CD4-positive, alpha-beta memory T cell (primary cell): ENCODE measurements around the gene CCNJL. TPM values are rescaled to one million over a fixed set of nuclear protein-coding genes. Genes with fewer than 3 reads are reported as not detected.

Source experiments
- CTCF ChIA-PET: fragments of 350-600 bp; sonication (Branson Sonifier 250); formaldehyde crosslinking; loops from one replicate; lab custom pipeline; 2021; ENCODE audit warnings: inconsistent platforms; ENCODE audit not compliant: partially characterized antibody; lab: Charles Lee
- POLR2A ChIA-PET: fragments of 350-600 bp; sonication (Branson Sonifier 250); formaldehyde crosslinking; loops from one replicate; lab custom pipeline; 2021; ENCODE audit not compliant: partially characterized antibody; lab: Charles Lee
- DNase-seq, 5 donors: peaks; one replicate each; pipeline versions ENCODE4 v3.0.0 to v3.0.0-alpha.2; 2020 to 2022; ENCODE audit warnings: mixed read lengths in 1 of 5
- H3K27ac ChIP-seq: one replicate; pipeline ENCODE4 v1.7.0; 2013; ENCODE audit warnings: low read depth, low read length
- H3K27me3 ChIP-seq: 2 replicates; pipeline ENCODE4 v1.7.0; 2013; ENCODE audit warnings: mild to moderate bottlenecking, low read length, moderate library complexity; ENCODE audit not compliant: insufficient read depth
- H3K36me3 ChIP-seq: 2 replicates; pipeline ENCODE4 v1.7.0; 2013; ENCODE audit warnings: mild to moderate bottlenecking, low read length, moderate library complexity; ENCODE audit not compliant: insufficient read depth
- H3K4me1 ChIP-seq: 2 replicates; pipeline ENCODE4 v1.7.0; 2013; ENCODE audit warnings: mild to moderate bottlenecking, low read length, moderate library complexity; ENCODE audit not compliant: insufficient read depth
- H3K4me3 ChIP-seq, 2 donors: one replicate each; pipeline ENCODE4 v1.7.0; 2013; ENCODE audit warnings: low read length in 2 of 2, mild to moderate bottlenecking in 1 of 2
- H3K9me3 ChIP-seq, 2 donors: one replicate each; pipeline ENCODE4 v1.7.0; 2013; ENCODE audit warnings: low read length in 2 of 2, control low read depth in 1 of 2; ENCODE audit not compliant: control insufficient read depth in 1 of 2
- H3K27ac Mint-ChIP-seq, 7 donors: one replicate each; pipeline ENCODE4 v1.8.0; 2020 to 2021; ENCODE audit warnings: mixed read lengths in 7 of 7, mild to moderate bottlenecking in 6 of 7, inconsistent platforms in 3 of 7, moderate library complexity in 3 of 7
- H3K27me3 Mint-ChIP-seq, 2 donors: one replicate each; pipeline ENCODE4 v1.8.0; 2020 to 2021; ENCODE audit warnings: mixed read lengths in 2 of 2
- H3K36me3 Mint-ChIP-seq, 2 donors: one replicate each; pipeline ENCODE4 v1.8.0; 2020 to 2021; ENCODE audit warnings: mixed read lengths in 2 of 2, inconsistent platforms in 1 of 2, mild to moderate bottlenecking in 1 of 2
- H3K4me1 Mint-ChIP-seq, 4 donors: one replicate each; pipeline ENCODE4 v1.8.0; 2020 to 2021; ENCODE audit warnings: mixed read lengths in 4 of 4, mild to moderate bottlenecking in 1 of 4
- H3K4me3 Mint-ChIP-seq, 8 donors: one replicate each; pipeline ENCODE4 v1.8.0; 2020 to 2021; ENCODE audit warnings: mixed read lengths in 8 of 8, mild to moderate bottlenecking in 7 of 8, moderate library complexity in 6 of 8, inconsistent platforms in 3 of 8
- H3K9me3 Mint-ChIP-seq, 8 donors: one replicate each; pipeline ENCODE4 v1.8.0; 2020 to 2021; ENCODE audit warnings: mixed read lengths in 8 of 8, mild to moderate bottlenecking in 5 of 8, inconsistent platforms in 3 of 8, moderate library complexity in 1 of 8
- intact Hi-C: fragments of 100-400 bp; cut with micrococcal nuclease; formaldehyde crosslinking; loops from one replicate; pipeline ENCODE4 v1.15.1; 2023
- polyA plus RNA-seq, 2 donors: library from polyadenylated mRNA; unstranded; fragments of 300-500 nt; fragmentation: Illumina TruSeq; gene quantifications; one replicate each; pipeline ENCODE4 v1.2.3, GENCODE V29; 2021
- total RNA-seq, 2 experiments: library from RNA; stranded (reverse); gene quantifications; one replicate each; pipeline ENCODE4 v1.2.3, GENCODE V29; 2021

The CCNJL gene
- total RNA-seq (not detected), polyA plus RNA-seq (not detected)

- no peak for DNase-seq
- Mint-ChIP-seq H3K27me3 (peaks cover 39 to 62% of the 10 kb centered on the region in 2 donors), H3K4me1 (peaks cover 5 to 8% (median 5%) of the 10 kb centered on the region in 4 donors), H3K36me3 (no peaks in the 10 kb centered on the region), H3K9me3 (peaks cover 0 to 2% (median 0%) of the 10 kb centered on the region in 8 donors), H3K27ac (no peak within 1 kb of the TSS), H3K4me3 (peak within 1 kb of the TSS in 7 of 8 donors; percentile 59 to 86 (median 71))
- no peaks in the 10 kb centered on the region for H3K4me1 ChIP-seq
- no peak within 1 kb of the TSS for H3K27ac ChIP-seq
- ChIA-PET CTCF (no interaction called here), POLR2A (no interaction called here)
- H3K27me3 ChIP-seq, result peaks cover 16% of the 10 kb centered on the region
- no peak within 1 kb of the TSS for H3K4me3 ChIP-seq
- H3K36me3 ChIP-seq, result no peaks in the 10 kb centered on the region
- H3K9me3 ChIP-seq, result no peaks in the 10 kb centered on the region
- intact Hi-C loops, result no loop called here
Observed at GRCh38 chr5:160312134-160312959, at the start of gene CCNJL. TSS of gene CCNJL (minus strand) at chr5:160312564. CDS start at chr5:160311923, 641 bp downstream.

DNA sequence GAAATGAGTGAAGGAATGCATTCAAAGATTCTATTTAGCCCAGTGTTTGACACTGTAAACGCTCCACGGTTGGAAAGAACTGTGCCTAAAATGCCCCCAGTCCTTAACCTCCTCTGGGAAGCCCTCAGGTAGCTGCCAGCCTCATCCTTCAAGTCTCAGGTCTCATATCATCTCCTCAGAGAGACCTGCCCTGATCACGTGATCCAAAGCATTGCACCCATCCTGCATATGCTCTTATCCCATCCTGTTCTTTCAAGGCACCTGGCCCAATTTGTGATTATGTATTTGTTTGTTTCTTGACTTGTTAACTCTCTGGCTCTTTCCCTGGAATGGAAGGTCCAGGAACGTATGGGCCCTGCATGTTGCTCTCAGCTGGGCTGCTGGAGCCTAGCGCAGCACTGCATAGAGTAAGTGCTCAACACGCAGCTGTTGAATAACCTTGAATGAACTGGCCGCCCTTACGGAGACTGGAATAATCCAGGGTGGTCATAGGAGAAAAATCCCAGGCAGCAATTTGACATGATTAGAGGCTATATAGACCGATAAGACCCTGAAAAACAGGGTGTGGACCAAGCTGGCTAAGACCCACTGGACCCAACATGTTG, 49.4 kb upstream of the CCNJL start:
- no peaks in the 10 kb centered on the region for H3K4me1 ChIP-seq
- H3K27ac ChIP-seq, result no peak overlapping the region
- no peak overlapping the region for H3K4me3 ChIP-seq
- no peaks in the 10 kb centered on the region for H3K36me3 ChIP-seq
- H3K27ac Mint-ChIP-seq, result no peak overlapping the region
- no peak overlapping the region for H3K4me3 Mint-ChIP-seq
- H3K36me3 Mint-ChIP-seq, result no peaks in the 10 kb centered on the region
- DNase-seq, result no peak
- POLR2A ChIA-PET, result no interaction called here
- intact Hi-C loops, result no loop called here
- H3K9me3 ChIP-seq, result no peaks in the 10 kb centered on the region
- CTCF ChIA-PET, result interaction anchor here (1.4 kb wide), 1 partner anchor 16 kb away, joined by 6 read pairs; no protein-coding TSS in a partner anchor
- no peaks in the 10 kb centered on the region for H3K27me3 ChIP-seq
- H3K27me3 Mint-ChIP-seq, result peaks cover 8 to 17% of the 10 kb centered on the region in 2 donors
- H3K4me1 Mint-ChIP-seq, result no peaks in the 10 kb centered on the region
- peaks cover 0 to 2% (median 0%) of the 10 kb centered on the region in 8 donors for H3K9me3 Mint-ChIP-seq

- Mint-ChIP-seq H3K27me3 (peaks cover 3 to 12% of the 10 kb centered on the region in 2 donors), H3K4me1 (no peaks in the 10 kb centered on the region), H3K9me3 (peaks cover 0 to 2% (median 0%) of the 10 kb centered on the region in 8 donors), H3K36me3 (no peaks in the 10 kb centered on the region), H3K4me3 (no peak overlapping the region), H3K27ac (no peak overlapping the region)
- Histone ChIP-seq H3K36me3 (no peaks in the 10 kb centered on the region), H3K9me3 (no peaks in the 10 kb centered on the region), H3K27me3 (no peaks in the 10 kb centered on the region), H3K4me1 (no peaks in the 10 kb centered on the region), H3K27ac (no peak overlapping the region), H3K4me3 (no peak overlapping the region)
- POLR2A ChIA-PET, result no interaction called here
- no peak for DNase-seq
- intact Hi-C loops, result no loop called here
- CTCF ChIA-PET, result interaction anchor here (1.0 kb wide), 1 partner anchor 339 kb away, joined by 3 read pairs; no protein-coding TSS in a partner anchor
Observed at GRCh38 chr5:160360310-160360709, 47.9 kb upstream of the CCNJL start.

GRCh38 chr5:160359816-160360215, 47.5 kb upstream of the CCNJL start:
- Mint-ChIP-seq H3K36me3 (no peaks in the 10 kb centered on the region), H3K4me3 (no peak overlapping the region), H3K27me3 (peaks cover 0 to 12% of the 10 kb centered on the region in 2 donors), H3K4me1 (no peaks in the 10 kb centered on the region), H3K9me3 (no peaks in the 10 kb centered on the region), H3K27ac (no peak overlapping the region)
- Histone ChIP-seq H3K9me3 (no peaks in the 10 kb centered on the region), H3K27ac (no peak overlapping the region), H3K4me1 (no peaks in the 10 kb centered on the region), H3K4me3 (no peak overlapping the region), H3K27me3 (no peaks in the 10 kb centered on the region), H3K36me3 (no peaks in the 10 kb centered on the region)
- intact Hi-C loops, result no loop called here
- no peak for DNase-seq
- ChIA-PET POLR2A (no interaction called here), CTCF (interaction anchor here (1.0 kb wide), 1 partner anchor 338 kb away, joined by 3 read pairs; no protein-coding TSS in a partner anchor)

DNA sequence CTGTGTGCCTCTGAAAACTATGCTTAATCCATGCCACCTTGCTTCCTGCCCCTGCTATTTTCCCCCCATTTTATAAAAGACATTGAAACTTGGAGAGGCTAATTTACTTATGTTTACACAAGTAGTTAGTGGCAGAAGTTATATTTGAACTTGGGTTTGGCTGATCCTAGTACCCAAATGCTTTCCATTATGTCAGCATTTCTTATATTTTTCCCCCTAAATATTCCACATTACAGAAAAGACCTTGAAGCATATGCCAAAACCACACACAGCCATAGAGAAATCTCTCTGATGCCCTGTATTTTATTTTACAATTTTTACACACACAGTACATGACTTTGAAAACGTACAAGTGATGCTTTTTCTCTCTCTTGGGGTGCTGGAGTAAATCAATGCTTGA, 46.9 kb upstream of the CCNJL start:
- Mint-ChIP-seq H3K36me3 (no peaks in the 10 kb centered on the region), H3K27me3 (peaks cover 0 to 12% of the 10 kb centered on the region in 2 donors), H3K4me1 (no peaks in the 10 kb centered on the region), H3K4me3 (no peak overlapping the region), H3K27ac (no peak overlapping the region), H3K9me3 (no peaks in the 10 kb centered on the region)
- ChIA-PET POLR2A (no interaction called here), CTCF (interaction anchor here (1.1 to 1.2 kb wide), 2 partner anchors 13 to 14 kb away, joined by 3 to 5 read pairs; no protein-coding TSS in a partner anchor)
- Histone ChIP-seq H3K4me3 (no peak overlapping the region), H3K4me1 (no peaks in the 10 kb centered on the region), H3K27ac (no peak overlapping the region), H3K27me3 (no peaks in the 10 kb centered on the region), H3K36me3 (no peaks in the 10 kb centered on the region), H3K9me3 (no peaks in the 10 kb centered on the region)
- DNase-seq, result no peak
- intact Hi-C loops, result no loop called here

GRCh38 chr5:160357861-160358411, 45.6 kb upstream of the CCNJL start:
- no peaks in the 10 kb centered on the region for H3K9me3 ChIP-seq
- DNase-seq, result no peak
- H3K36me3 ChIP-seq, result no peaks in the 10 kb centered on the region
- H3K36me3 Mint-ChIP-seq, result no peaks in the 10 kb centered on the region
- no peaks in the 10 kb centered on the region for H3K9me3 Mint-ChIP-seq
- intact Hi-C loops, result no loop called here
- H3K4me1 ChIP-seq, result no peaks in the 10 kb centered on the region
- POLR2A ChIA-PET, result no interaction called here
- peaks cover 0 to 14% of the 10 kb centered on the region in 2 donors for H3K27me3 Mint-ChIP-seq
- no peak overlapping the region for H3K27ac Mint-ChIP-seq
- H3K4me3 ChIP-seq, result no peak overlapping the region
- CTCF ChIA-PET, result interaction anchor here (1.3 kb wide), 1 partner anchor 12 kb away, joined by 4 read pairs; no protein-coding TSS in a partner anchor
- no peak overlapping the region for H3K4me3 Mint-ChIP-seq
- H3K4me1 Mint-ChIP-seq, result no peaks in the 10 kb centered on the region
- no peak overlapping the region for H3K27ac ChIP-seq
- no peaks in the 10 kb centered on the region for H3K27me3 ChIP-seq

DNA sequence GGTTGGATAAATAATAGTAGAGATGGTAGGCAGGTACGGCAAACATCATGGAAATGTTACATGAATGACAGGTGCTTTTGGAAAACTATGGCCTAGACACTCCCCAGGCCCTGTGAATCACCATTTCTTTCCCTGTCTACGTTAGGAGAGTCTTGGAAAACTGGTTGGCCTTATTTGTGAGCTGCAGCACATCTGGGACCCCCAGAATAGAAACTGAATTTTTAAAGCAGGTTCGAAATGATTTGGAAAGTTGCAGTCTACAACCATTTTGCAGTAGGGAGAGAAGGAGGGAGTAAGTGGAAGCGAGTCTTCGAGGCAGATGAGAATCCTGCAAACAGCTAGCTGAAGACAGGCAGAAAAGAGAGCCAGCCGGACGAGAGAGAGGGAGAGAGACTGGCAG, 45.0 kb upstream of the CCNJL start:
- CTCF ChIA-PET, result interaction anchor here (0.6 to 1.3 kb wide), 2 partner anchors 12 to 26 kb away, joined by 3 to 4 read pairs; no protein-coding TSS in a partner anchor

More for the DNA sequence above, 45.0 kb upstream of the CCNJL start:
- Mint-ChIP-seq H3K4me3 (no peak overlapping the region), H3K9me3 (no peaks in the 10 kb centered on the region), H3K4me1 (no peaks in the 10 kb centered on the region), H3K36me3 (no peaks in the 10 kb centered on the region), H3K27me3 (peaks cover 0 to 14% of the 10 kb centered on the region in 2 donors), H3K27ac (no peak overlapping the region)
- Histone ChIP-seq H3K9me3 (no peaks in the 10 kb centered on the region), H3K4me3 (no peak overlapping the region), H3K4me1 (no peaks in the 10 kb centered on the region), H3K27ac (no peak overlapping the region), H3K36me3 (no peaks in the 10 kb centered on the region), H3K27me3 (no peaks in the 10 kb centered on the region)
- POLR2A ChIA-PET, result no interaction called here
- no peak for DNase-seq
- intact Hi-C loops, result no loop called here
